ENCODE measurements around the gene DAGLA. TPM values are rescaled to one million over a fixed set of nuclear protein-coding genes. Genes with fewer than 3 reads are reported as not detected.

DAGLA gene
- total and polyA plus RNA-seq, 8 donors, result under 0.01 to 27.2 (median 1.0) TPM

GRCh38 chr11:61773809-61774208, 93.6 kb downstream of the DAGLA start:
- H3K27me3 ChIP-seq, result peaks cover 0 to 10% (median 0%) of the 10 kb centered on the region in 3 donors
- TF ChIP-seq EP300 (IDR thresholded peaks at IDR 0.05) (no peak), POLR2AphosphoS5 (IDR thresholded peaks at IDR 0.05) (no peak), POLR2A (IDR thresholded peaks at IDR 0.05) (no peak)
- TF ChIP-seq, protein P1, sequence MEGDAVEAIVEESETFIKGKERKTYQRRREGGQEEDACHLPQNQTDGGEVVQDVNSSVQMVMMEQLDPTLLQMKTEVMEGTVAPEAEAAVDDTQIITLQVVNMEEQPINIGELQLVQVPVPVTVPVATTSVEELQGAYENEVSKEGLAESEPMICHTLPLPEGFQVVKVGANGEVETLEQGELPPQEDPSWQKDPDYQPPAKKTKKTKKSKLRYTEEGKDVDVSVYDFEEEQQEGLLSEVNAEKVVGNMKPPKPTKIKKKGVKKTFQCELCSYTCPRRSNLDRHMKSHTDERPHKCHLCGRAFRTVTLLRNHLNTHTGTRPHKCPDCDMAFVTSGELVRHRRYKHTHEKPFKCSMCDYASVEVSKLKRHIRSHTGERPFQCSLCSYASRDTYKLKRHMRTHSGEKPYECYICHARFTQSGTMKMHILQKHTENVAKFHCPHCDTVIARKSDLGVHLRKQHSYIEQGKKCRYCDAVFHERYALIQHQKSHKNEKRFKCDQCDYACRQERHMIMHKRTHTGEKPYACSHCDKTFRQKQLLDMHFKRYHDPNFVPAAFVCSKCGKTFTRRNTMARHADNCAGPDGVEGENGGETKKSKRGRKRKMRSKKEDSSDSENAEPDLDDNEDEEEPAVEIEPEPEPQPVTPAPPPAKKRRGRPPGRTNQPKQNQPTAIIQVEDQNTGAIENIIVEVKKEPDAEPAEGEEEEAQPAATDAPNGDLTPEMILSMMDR (IDR thresholded peaks at IDR 0.05), result no peak
- H3K4me3 ChIP-seq, result no peak overlapping the region
- H3K36me3 ChIP-seq, result peaks cover 14 to 48% (median 25%) of the 10 kb centered on the region in 4 donors
- H3K4me1 ChIP-seq, result peaks cover 46 to 88% (median 72%) of the 10 kb centered on the region in 4 donors
- peak overlapping the region; percentile 18 to 91 (median 89) for H3K27ac ChIP-seq
- H3K9me3 ChIP-seq, result no peaks in the 10 kb centered on the region
- intact Hi-C loops (cut with DNase I; ENCODE audit: low total_unique reads), result no loop called here
- no peak for DNase-seq
- 77 to 83% (median 81%) methylated on average over 14 to 18 of the region's 18 CpGs for WGBS, 5 donors

DNA sequence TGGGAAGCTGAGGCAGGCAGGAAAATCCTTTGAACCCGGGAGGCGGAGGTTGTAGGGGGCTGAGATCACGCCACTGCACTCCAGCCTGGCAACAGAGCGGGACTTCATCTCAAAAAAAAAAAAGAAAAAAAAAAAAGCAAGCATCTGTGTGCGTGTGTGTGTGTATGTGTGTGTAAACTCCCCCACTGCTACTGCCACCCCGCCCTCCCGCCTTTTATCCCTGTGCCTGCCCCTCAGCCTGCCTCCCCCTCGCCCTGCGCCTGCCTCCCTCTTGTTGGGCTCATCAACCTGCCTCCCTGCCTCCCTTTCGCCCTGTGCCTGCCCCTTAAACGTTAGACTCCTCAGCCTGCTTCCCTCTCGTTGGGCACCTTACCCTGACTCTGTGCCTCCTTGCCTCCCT, 94.2 kb downstream of the DAGLA start:
- Histone ChIP-seq H3K4me3 (no peak overlapping the region), H3K27me3 (peaks cover 0 to 7% (median 0%) of the 10 kb centered on the region in 3 donors), H3K27ac (peak overlapping the region in 4 of 5 donors; percentile 9 to 91 (median 66)), H3K36me3 (peaks cover 20 to 54% (median 30%) of the 10 kb centered on the region in 4 donors), H3K9me3 (no peaks in the 10 kb centered on the region), H3K4me1 (peaks cover 43 to 85% (median 69%) of the 10 kb centered on the region in 4 donors)
- DNase-seq, result no peak
- WGBS, 5 donors, result 73 to 80% (median 77%) methylated on average over 11 to 12 of the region's 12 CpGs
- TF ChIP-seq EP300 (IDR thresholded peaks at IDR 0.05) (no peak), POLR2AphosphoS5 (IDR thresholded peaks at IDR 0.05) (no peak), POLR2A (IDR thresholded peaks at IDR 0.05) (no peak)
- TF ChIP-seq, protein P1 (IDR thresholded peaks at IDR 0.05), result no peak
- intact Hi-C loops (cut with DNase I; ENCODE audit: low total_unique reads), result no loop called here

- Histone ChIP-seq H3K36me3 (peaks cover 22 to 61% (median 36%) of the 10 kb centered on the region in 4 donors), H3K4me3 (no peak overlapping the region), H3K4me1 (peaks cover 41 to 78% (median 62%) of the 10 kb centered on the region in 4 donors), H3K9me3 (no peaks in the 10 kb centered on the region), H3K27ac (peak overlapping the region; percentile 37 to 91 (median 51)), H3K27me3 (peaks cover 0 to under 1% (median 0%) of the 10 kb centered on the region in 3 donors)
- no peak for DNase-seq
- TF ChIP-seq POLR2A (IDR thresholded peaks at IDR 0.05), result no peak
- TF ChIP-seq EP300 (IDR thresholded peaks at IDR 0.05), result no peak
- TF ChIP-seq, protein P1 (IDR thresholded peaks at IDR 0.05), result no peak
- TF ChIP-seq POLR2AphosphoS5 (IDR thresholded peaks at IDR 0.05), result no peak
- intact Hi-C loops (cut with DNase I; ENCODE audit: low total_unique reads), result no loop called here
- 90 to 96% (median 94%) methylated on average over 6 of the region's 6 CpGs for WGBS, 5 donors
These were observed 94.9 kb downstream of the DAGLA start for GRCh38 chr11:61775106-61775505.

DNA sequence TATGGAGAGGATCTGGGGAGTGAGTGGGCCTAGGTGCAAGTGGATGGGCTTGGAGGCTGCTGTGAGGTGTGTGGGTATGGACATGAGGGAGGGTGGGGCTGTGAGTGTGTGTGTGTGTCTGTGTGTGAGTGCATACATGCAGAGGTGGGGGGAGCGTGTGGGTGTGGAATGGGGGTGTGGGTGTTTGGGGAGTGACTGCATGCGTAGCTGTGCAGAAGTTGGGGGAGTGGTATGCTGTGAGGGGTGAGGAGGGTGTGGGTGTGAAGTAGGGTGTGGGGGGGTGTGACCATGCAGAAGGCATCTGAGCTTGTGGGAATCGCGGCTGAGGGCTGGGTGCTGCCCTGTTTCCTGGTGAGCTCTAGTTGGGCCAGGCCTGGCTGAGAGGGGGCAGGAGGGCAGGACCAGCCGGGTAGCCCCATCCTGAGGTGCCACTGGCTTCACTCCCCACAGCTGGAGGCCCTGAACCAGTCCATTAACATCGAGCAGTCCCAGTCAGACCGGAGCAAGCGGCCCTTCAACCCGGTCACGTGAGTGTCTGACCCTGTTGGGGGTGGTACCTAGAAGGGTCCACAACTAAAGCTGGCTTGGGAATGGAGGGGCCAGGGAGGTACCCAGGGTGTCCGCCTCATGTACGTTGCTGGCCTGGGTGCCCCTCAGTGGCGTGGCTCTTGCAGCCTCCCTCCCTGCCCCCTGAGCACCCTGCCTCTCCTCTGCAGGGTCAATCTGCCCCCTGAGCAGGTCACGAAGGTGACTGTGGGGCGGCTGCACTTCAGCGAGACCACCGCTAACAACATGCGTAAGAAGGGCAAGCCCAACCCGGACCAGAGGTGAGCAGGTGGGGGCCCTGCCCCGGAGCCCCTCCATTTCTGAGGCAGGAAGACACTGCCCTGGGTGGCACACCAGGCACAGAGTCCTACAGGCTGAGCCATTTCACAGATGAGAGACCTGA, 95.7 kb downstream of the DAGLA start:
- intact Hi-C loops (cut with DNase I; ENCODE audit: low total_unique reads), result no loop called here
- Histone ChIP-seq H3K27me3 (no peaks in the 10 kb centered on the region), H3K4me3 (peak overlapping the region in 1 of 4 donors; percentile 8), H3K27ac (peak overlapping the region; percentile 43 to 91 (median 52)), H3K9me3 (no peaks in the 10 kb centered on the region), H3K36me3 (peaks cover 22 to 68% (median 43%) of the 10 kb centered on the region in 4 donors), H3K4me1 (peaks cover 34 to 71% (median 55%) of the 10 kb centered on the region in 4 donors)
- DNase-seq, result peak in 1 of 2 donors; percentile 82
- TF ChIP-seq EP300 (IDR thresholded peaks at IDR 0.05), result no peak
- TF ChIP-seq POLR2A (IDR thresholded peaks at IDR 0.05), result no peak
- TF ChIP-seq, protein P1 (IDR thresholded peaks at IDR 0.05), result no peak
- no peak for TF ChIP-seq POLR2AphosphoS5 (IDR thresholded peaks at IDR 0.05)
- 55 to 77% (median 67%) methylated on average over 15 to 20 of the region's 20 CpGs for WGBS, 5 donors
